Measurements from ENCODE around the gene HSBP1. TPM values are rescaled to one million over a fixed set of nuclear protein-coding genes. Genes with fewer than 3 reads are reported as not detected.

Gene HSBP1
- total RNA-seq, result 10 to 100 TPM in 3 of 4 donors, 1 to 10 TPM in 1; 7.5 to 16.9 (median 12.7) TPM
- polyA plus RNA-seq, result 10 to 100 TPM; 28.7 to 40.6 (median 36.6) TPM

- Histone ChIP-seq H3K27ac (peak within 1 kb of the TSS; percentile 81 to 83 (median 83)), H3K9me3 (no peaks in the 10 kb centered on the region), H3K27me3 (no peaks in the 10 kb centered on the region), H3K4me1 (peaks cover 0 to 38% (median 33%) of the 10 kb centered on the region in 4 donors), H3K4me3 (peak within 1 kb of the TSS; percentile 71 to 97 (median 83)), H3K36me3 (peaks cover 0 to 16% (median 6%) of the 10 kb centered on the region in 4 donors)
- intact Hi-C loops (cut with DNase I), result loop anchor here (5.0 kb wide), 1 partner anchor 144 kb away; the partner anchor contains the start of gene OSGIN1
- WGBS, 2 donors, result 1% methylated on average over 76 of the region's 76 CpGs
- peak; percentile 17 to 19 for TF ChIP-seq POLR2A (IDR thresholded peaks at IDR 0.05)
- peak; percentile 70 to 88 (median 86) for TF ChIP-seq POLR2AphosphoS5 (IDR thresholded peaks at IDR 0.05)
- no peak for TF ChIP-seq CTCF (IDR thresholded peaks at IDR 0.05)
- TF ChIP-seq EP300 (IDR thresholded peaks at IDR 0.05), result peak in 1 of 4 donors; percentile 4
- DNase-seq, result peak; percentile 97
Observed at GRCh38 chr16:83807710-83808572, at the start of gene HSBP1. HSBP1 (plus strand) TSS chr16:83807978; CDS start chr16:83808077, 99 bp downstream.

GRCh38 chr16:83762141-83762991 is 45.4 kb upstream of the HSBP1 start:
- DNase-seq, result no peak
- intact Hi-C loops (cut with DNase I), result no loop called here
- no peaks in the 10 kb centered on the region for H3K4me1 ChIP-seq
- no peak overlapping the region for H3K27ac ChIP-seq
- no peaks in the 10 kb centered on the region for H3K27me3 ChIP-seq
- no peaks in the 10 kb centered on the region for H3K36me3 ChIP-seq
- TF ChIP-seq POLR2A (IDR thresholded peaks at IDR 0.05) (no peak), POLR2AphosphoS5 (IDR thresholded peaks at IDR 0.05) (no peak), EP300 (IDR thresholded peaks at IDR 0.05) (no peak), CTCF (IDR thresholded peaks at IDR 0.05) (no peak)
- H3K9me3 ChIP-seq, result peaks cover 0 to 4% (median 0%) of the 10 kb centered on the region in 4 donors
- H3K4me3 ChIP-seq, result no peak overlapping the region
- WGBS, 2 donors, result 63 to 78% methylated on average over 11 of the region's 11 CpGs

- Histone ChIP-seq H3K4me1 (no peaks in the 10 kb centered on the region), H3K36me3 (no peaks in the 10 kb centered on the region), H3K27ac (no peak overlapping the region), H3K27me3 (no peaks in the 10 kb centered on the region), H3K4me3 (no peak overlapping the region), H3K9me3 (peaks cover 0 to 4% (median 0%) of the 10 kb centered on the region in 4 donors)
- TF ChIP-seq POLR2A (IDR thresholded peaks at IDR 0.05) (no peak), POLR2AphosphoS5 (IDR thresholded peaks at IDR 0.05) (no peak), CTCF (IDR thresholded peaks at IDR 0.05) (no peak)
- DNase-seq, result no peak
- intact Hi-C loops (cut with DNase I), result no loop called here
- 90 to 93% methylated on average over 5 of the region's 5 CpGs for WGBS, 2 donors
Observed at GRCh38 chr16:83762992-83763358, 44.8 kb upstream of the HSBP1 start.

- Histone ChIP-seq H3K9me3 (no peaks in the 10 kb centered on the region), H3K4me3 (no peak overlapping the region), H3K27me3 (no peaks in the 10 kb centered on the region), H3K4me1 (no peaks in the 10 kb centered on the region), H3K36me3 (no peaks in the 10 kb centered on the region), H3K27ac (peak overlapping the region in 1 of 4 donors; percentile 8)
- WGBS, 2 donors, result 48 to 50% methylated on average over 2 of the region's 2 CpGs
- no peak for DNase-seq
- intact Hi-C loops (cut with DNase I), result no loop called here
- TF ChIP-seq EP300 (IDR thresholded peaks at IDR 0.05), result no peak
- TF ChIP-seq POLR2AphosphoS5 (IDR thresholded peaks at IDR 0.05), result no peak
- no peak for TF ChIP-seq CTCF (IDR thresholded peaks at IDR 0.05)
- TF ChIP-seq POLR2A (IDR thresholded peaks at IDR 0.05), result no peak
Observed at GRCh38 chr16:83768986-83769385, 38.8 kb upstream of the HSBP1 start.

Measured in sigmoid colon (tissue), 7 donors.